Progenitor cell of endocrine pancreas (in vitro differentiated cells): ENCODE measurements around the gene ADIPOR1. TPM values are rescaled to one million over a fixed set of nuclear protein-coding genes. Genes with fewer than 3 reads are reported as not detected.
"Not testable (repeated sequence)": the region's sequence is repeated elsewhere in the genome, so short reads cannot be mapped to it uniquely, and the experiment has no call there.

Experiments
- DNase-seq: peaks from one replicate; pipeline ENCODE4 v3.0.0; 2021; ENCODE audit warnings: low spot score; ENCODE audit not compliant: unreplicated experiment
- H3K27ac Mint-ChIP-seq: 2 replicates; pipeline ENCODE4 v1.8.0; 2021; ENCODE audit warnings: mild to moderate bottlenecking, moderate library complexity, mixed read lengths
- H3K27me3 Mint-ChIP-seq: 2 replicates; pipeline ENCODE4 v1.8.0; 2021; ENCODE audit warnings: mixed read lengths
- H3K36me3 Mint-ChIP-seq: 2 replicates; pipeline ENCODE4 v1.8.0; 2022; ENCODE audit warnings: mixed read lengths; ENCODE audit not compliant: insufficient read depth
- H3K4me1 Mint-ChIP-seq: 2 replicates; pipeline ENCODE4 v1.8.0; 2021; ENCODE audit warnings: low read depth, mixed read lengths
- H3K4me3 Mint-ChIP-seq: 2 replicates; pipeline ENCODE4 v1.8.0; 2021; ENCODE audit warnings: low read depth, mild to moderate bottlenecking, moderate library complexity, mixed read lengths
- H3K9me3 Mint-ChIP-seq: 2 replicates; pipeline ENCODE4 v1.8.0; 2021; ENCODE audit warnings: low read depth, mixed read lengths
- total RNA-seq: library from RNA; stranded (reverse); gene quantifications from 2 replicates; pipeline ENCODE4 v1.2.1, GENCODE V29; 2021
- TF ChIP-seq, protein P1 (sequence below): fragments of 200-600 bp; sonication (generic); IDR thresholded peaks from one replicate; pipeline ENCODE4 v1.5.0; 2021; ENCODE audit warnings: antibody characterized with exemption, mild to moderate bottlenecking; ENCODE audit not compliant: unreplicated experiment

ADIPOR1 gene
- total RNA-seq, 1 donor from 2014 or later = 45.7 TPM

DNA sequence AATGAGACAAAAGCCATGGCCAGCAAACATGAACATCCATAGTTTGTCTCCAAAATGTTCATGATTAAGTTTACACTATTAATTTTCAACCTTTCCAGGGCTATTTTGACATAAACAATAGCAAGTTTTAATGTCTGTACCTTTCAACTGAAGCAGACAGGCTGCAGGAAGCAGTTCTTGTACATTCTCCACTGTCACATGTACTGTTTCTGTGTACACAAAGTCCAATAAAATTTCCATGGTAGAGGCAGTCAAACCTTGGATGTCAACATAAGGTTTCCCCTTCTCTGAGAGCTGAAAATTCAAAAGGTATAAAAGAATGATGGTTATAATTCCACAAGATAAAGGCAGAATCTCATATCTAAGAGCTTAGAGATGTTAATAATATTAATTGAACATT, 38.5 kb downstream of the ADIPOR1 start:
- TF ChIP-seq, protein P1, sequence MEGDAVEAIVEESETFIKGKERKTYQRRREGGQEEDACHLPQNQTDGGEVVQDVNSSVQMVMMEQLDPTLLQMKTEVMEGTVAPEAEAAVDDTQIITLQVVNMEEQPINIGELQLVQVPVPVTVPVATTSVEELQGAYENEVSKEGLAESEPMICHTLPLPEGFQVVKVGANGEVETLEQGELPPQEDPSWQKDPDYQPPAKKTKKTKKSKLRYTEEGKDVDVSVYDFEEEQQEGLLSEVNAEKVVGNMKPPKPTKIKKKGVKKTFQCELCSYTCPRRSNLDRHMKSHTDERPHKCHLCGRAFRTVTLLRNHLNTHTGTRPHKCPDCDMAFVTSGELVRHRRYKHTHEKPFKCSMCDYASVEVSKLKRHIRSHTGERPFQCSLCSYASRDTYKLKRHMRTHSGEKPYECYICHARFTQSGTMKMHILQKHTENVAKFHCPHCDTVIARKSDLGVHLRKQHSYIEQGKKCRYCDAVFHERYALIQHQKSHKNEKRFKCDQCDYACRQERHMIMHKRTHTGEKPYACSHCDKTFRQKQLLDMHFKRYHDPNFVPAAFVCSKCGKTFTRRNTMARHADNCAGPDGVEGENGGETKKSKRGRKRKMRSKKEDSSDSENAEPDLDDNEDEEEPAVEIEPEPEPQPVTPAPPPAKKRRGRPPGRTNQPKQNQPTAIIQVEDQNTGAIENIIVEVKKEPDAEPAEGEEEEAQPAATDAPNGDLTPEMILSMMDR = no peak
- Mint-ChIP-seq H3K36me3 (peaks cover 9% of the 10 kb centered on the region), H3K27me3 (no peaks in the 10 kb centered on the region), H3K9me3 (no peaks in the 10 kb centered on the region), H3K27ac (no peak overlapping the region), H3K4me3 (no peak overlapping the region), H3K4me1 (no peaks in the 10 kb centered on the region)
- DNase-seq = no peak

DNA sequence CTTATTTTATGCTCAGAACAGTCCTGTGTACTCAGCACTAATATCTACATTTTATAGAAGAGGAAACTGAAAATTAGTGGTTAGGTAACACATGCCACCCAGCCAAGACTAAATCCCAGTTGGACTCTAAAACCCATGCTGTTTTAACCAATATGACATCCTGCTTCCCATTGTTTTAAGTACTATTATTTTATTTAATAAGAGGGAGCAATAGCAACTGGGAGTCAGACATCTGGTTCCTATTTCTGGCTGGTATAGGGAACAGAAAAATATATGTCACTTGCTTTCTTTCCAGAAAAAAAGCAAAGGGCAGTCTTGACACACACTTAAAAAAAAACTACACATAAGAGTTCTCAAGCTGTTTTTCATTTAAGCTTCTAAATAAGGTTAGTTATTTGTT, 43.0 kb downstream of the ADIPOR1 start:
- peaks cover 24% of the 10 kb centered on the region for H3K36me3 Mint-ChIP-seq
- H3K27ac Mint-ChIP-seq = no peak overlapping the region
- H3K27me3 Mint-ChIP-seq = no peaks in the 10 kb centered on the region
- H3K9me3 Mint-ChIP-seq = no peaks in the 10 kb centered on the region
- H3K4me3 Mint-ChIP-seq = no peak overlapping the region
- TF ChIP-seq, protein P1 = no peak
- no peaks in the 10 kb centered on the region for H3K4me1 Mint-ChIP-seq
- DNase-seq = no peak

DNA sequence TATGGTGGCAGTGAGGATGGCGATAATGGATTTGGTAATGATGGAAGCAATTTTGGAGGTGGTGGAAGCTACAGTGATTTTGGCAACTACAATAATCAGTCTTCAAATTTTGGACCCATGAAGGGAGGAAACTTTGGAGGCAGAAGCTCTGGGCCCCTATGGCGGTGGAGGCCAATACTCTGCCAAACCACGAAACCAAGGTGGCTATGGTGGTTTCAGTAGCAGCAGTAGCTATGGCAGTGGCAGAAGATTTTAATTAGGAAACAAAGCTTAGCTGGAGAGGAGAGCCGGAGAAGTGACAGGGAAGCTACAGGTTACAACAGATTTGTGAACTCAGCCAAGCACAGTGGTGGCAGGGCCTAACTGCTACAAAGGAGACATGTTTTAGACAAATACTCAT, 45.6 kb downstream of the ADIPOR1 start:
- H3K27me3 Mint-ChIP-seq, H3K27ac Mint-ChIP-seq, H3K4me1 Mint-ChIP-seq, H3K9me3 Mint-ChIP-seq, H3K4me3 Mint-ChIP-seq, DNase-seq: not testable (repeated sequence)
- peaks cover 19% of the 10 kb centered on the region for H3K36me3 Mint-ChIP-seq

DNA sequence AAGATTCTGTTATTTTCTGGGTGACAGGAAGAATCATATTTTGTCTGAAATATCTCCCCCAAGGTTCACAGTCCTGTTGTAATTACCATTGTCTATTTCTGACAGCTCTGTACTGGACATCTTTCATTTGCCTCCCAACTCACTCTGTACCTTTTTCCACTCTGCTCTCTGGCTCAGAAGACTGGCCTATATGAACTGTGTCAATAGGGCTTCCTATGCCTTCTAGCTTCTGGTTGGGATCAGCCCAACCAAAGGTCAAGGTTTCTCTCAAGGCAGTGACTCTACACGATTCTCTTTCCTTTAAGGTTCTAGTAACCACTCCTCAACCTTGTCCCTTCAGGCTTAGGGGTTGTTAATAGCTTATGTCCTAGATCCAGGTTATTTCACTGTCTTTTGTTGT, 48.6 kb downstream of the ADIPOR1 start:
- H3K27me3 Mint-ChIP-seq = no peaks in the 10 kb centered on the region
- no peak for DNase-seq
- H3K4me3 Mint-ChIP-seq = no peak overlapping the region
- peaks cover 18% of the 10 kb centered on the region for H3K36me3 Mint-ChIP-seq
- peaks cover under 1% of the 10 kb centered on the region for H3K4me1 Mint-ChIP-seq
- no peak overlapping the region for H3K27ac Mint-ChIP-seq
- TF ChIP-seq, protein P1 = no peak
- H3K9me3 Mint-ChIP-seq = no peaks in the 10 kb centered on the region

DNA sequence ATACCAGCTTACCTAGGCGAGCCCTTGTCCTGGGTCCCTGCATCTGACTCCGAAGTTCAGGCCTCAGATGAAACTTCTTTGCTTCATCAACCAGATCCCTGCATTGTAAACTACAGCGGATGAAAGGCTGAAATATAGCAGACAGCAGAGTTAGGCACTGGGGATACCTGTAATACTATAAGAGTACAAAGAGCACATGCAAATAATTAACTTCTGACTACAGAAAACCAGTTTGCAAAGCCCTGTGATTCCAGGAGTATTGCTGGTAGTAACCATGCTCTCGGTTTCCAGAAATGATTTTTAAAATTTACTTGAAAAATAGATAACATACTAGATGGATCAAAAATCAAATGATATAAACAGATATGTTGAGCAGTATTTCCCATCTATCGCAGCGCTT, 49.1 kb downstream of the ADIPOR1 start:
- peaks cover 3% of the 10 kb centered on the region for H3K4me1 Mint-ChIP-seq
- H3K4me3 Mint-ChIP-seq = no peak overlapping the region
- H3K36me3 Mint-ChIP-seq = peaks cover 18% of the 10 kb centered on the region
- no peak for DNase-seq
- no peak overlapping the region for H3K27ac Mint-ChIP-seq
- no peaks in the 10 kb centered on the region for H3K27me3 Mint-ChIP-seq
- H3K9me3 Mint-ChIP-seq = no peaks in the 10 kb centered on the region
- TF ChIP-seq, protein P1 = no peak

DNA sequence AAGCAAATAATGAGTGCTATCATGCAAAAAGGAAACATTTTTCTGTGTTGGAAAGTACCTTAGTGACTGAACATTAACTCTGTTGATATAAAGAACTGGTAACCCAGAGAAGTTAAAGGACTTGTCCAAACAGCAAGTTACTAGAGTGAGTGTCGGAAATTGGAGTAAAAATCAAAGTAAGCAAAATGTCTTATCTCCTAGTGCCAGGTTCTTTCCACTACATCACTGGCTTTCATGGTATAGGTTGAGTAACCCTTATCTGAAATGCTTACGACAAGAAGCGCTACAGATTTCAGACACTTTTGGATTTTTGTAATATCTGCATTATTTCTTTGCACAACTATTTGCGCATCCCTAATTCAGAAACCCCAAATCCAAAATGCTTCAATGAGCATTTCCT, 52.8 kb downstream of the ADIPOR1 start:
- Mint-ChIP-seq H3K27me3 (no peaks in the 10 kb centered on the region), H3K4me3 (no peak overlapping the region), H3K27ac (no peak overlapping the region), H3K4me1 (peaks cover 3% of the 10 kb centered on the region), H3K9me3 (no peaks in the 10 kb centered on the region), H3K36me3 (peaks cover 7% of the 10 kb centered on the region)
- TF ChIP-seq, protein P1 = no peak
- no peak for DNase-seq

DNA sequence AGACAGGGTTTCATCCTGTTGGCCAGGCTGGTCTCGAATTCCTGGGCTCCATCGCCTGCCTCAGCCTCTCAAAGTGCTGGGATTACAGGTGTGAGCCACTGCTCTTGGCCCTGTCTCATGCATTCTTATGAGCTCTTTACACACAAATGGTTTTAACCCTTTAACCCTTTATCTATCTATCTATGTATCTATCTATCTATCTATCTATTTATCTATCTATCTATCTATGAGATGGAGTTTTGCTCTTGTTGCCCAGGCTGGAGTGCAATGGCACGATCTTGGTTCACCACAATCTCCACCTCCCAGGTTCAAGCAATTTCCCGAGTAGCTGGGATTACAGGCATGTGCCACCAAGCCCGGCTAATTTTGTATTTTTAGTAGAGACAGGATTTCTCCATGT, 54.3 kb downstream of the ADIPOR1 start:
- H3K9me3 Mint-ChIP-seq, H3K27me3 Mint-ChIP-seq, H3K4me1 Mint-ChIP-seq, H3K27ac Mint-ChIP-seq, H3K36me3 Mint-ChIP-seq, H3K4me3 Mint-ChIP-seq, DNase-seq: not testable (repeated sequence)
